Glutamatergic neuron (in vitro differentiated cells): ENCODE data around the gene FSTL4. TPM values are rescaled to one million over a fixed set of nuclear protein-coding genes. Genes with fewer than 3 reads are reported as not detected.

ENCODE experiments used
- DNase-seq: peaks from one replicate; pipeline ENCODE4 v3.0.0; 2022
- H3K27ac Mint-ChIP-seq: one replicate; pipeline ENCODE4 v1.8.0; 2020; ENCODE audit warnings: mild to moderate bottlenecking, mixed read lengths, inconsistent platforms; ENCODE audit not compliant: unreplicated experiment
- H3K27me3 Mint-ChIP-seq: one replicate; pipeline ENCODE4 v1.8.0; 2020; ENCODE audit warnings: mild to moderate bottlenecking, moderate library complexity, mixed read lengths, inconsistent platforms; ENCODE audit not compliant: unreplicated experiment
- H3K36me3 Mint-ChIP-seq: one replicate; pipeline ENCODE4 v1.8.0; 2020; ENCODE audit warnings: mild to moderate bottlenecking, mixed read lengths, inconsistent platforms; ENCODE audit not compliant: unreplicated experiment
- H3K4me1 Mint-ChIP-seq: one replicate; pipeline ENCODE4 v1.8.0; 2020; ENCODE audit warnings: mild to moderate bottlenecking, low read depth, mixed read lengths, inconsistent platforms; ENCODE audit not compliant: unreplicated experiment
- H3K4me3 Mint-ChIP-seq: one replicate; pipeline ENCODE4 v1.8.0; 2020; ENCODE audit warnings: mild to moderate bottlenecking, mixed read lengths, inconsistent platforms; ENCODE audit not compliant: unreplicated experiment
- H3K9me3 Mint-ChIP-seq: one replicate; pipeline ENCODE4 v1.8.0; 2020; ENCODE audit warnings: mild to moderate bottlenecking, moderate library complexity, mixed read lengths, inconsistent platforms; ENCODE audit not compliant: unreplicated experiment
- CTCF ChIP-seq: fragments of 200-600 bp; sonication (generic); IDR thresholded peaks from one replicate; pipeline ENCODE4 v1.5.0; 2021; ENCODE audit not compliant: partially characterized antibody, unreplicated experiment
- total RNA-seq: library from RNA; stranded (reverse); fragmentation: NEBNext Ultra II Directional; extraction: Animal tissue kit (Norgen Biotek cat#: 25700); gene quantifications from one replicate; pipeline ENCODE4 v1.2.1, GENCODE V29; 2021; ENCODE audit not compliant: unreplicated experiment

The FSTL4 gene
- total RNA-seq, 1 donor from 2014 or later: 29.0 TPM

DNA sequence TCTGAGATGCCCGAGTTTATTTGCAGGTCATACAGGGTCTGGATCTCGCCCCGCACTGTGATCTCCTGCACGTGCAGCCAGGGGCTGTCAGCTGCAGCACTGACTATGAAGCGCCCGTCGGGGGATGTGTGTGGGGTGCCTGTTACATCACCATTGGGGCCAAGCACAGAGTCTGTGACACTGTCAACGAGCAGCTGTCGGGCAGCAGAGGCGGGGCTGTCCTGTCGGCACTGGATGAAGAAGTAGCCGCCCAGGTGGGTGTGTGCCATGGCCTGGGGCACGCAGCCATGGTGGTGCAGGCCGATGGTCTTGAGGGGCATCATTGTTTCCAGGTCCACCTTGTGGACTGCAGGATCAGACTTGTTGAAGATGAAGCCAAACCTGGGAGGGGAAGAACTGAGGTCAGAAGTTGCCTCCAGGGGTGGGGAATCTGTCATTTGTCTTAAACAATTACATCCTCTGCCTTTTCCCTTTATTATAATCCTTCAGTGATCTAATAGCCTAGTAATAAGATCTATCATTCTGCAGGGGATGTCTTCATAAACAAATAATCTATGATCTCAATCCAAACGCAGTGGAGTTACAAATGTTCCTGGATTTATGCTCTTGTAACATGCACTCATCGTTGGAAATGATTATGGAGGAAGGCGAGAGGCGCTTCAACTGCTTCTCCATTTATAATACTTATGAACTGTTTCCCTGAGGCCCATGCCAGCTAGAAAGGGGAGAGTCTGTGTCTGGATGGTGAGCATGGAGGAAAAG, 412.7 kb downstream of the FSTL4 start:
- Mint-ChIP-seq H3K4me3 (no peak overlapping the region), H3K9me3 (no peaks in the 10 kb centered on the region), H3K27me3 (peaks cover 1% of the 10 kb centered on the region), H3K36me3 (peaks cover 13% of the 10 kb centered on the region), H3K27ac (no peak overlapping the region), H3K4me1 (peaks cover 1% of the 10 kb centered on the region)
- no peak for TF ChIP-seq CTCF
- DNase-seq: no peak

DNA sequence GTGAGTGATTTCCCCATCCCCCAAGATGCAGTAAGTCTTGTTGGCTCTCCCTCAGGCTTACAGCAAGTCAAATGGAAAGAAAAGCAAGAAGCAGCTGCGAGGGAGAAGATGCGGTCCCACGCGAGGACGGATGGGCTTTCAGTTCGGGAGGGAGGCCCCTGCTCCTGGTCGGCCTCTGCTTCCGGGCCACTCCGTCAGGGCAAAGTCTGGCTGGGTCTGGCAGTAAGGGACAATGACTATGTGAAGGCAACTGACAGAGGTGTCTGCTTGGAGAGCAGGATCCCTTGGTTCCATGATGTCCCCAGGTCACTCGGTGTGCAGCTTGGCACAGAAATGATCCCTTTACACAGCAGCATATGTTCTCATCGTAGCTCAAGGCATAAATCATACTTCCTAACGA, 413.8 kb downstream of the FSTL4 start:
- no peak for DNase-seq
- Mint-ChIP-seq H3K27ac (no peak overlapping the region), H3K36me3 (peaks cover 13% of the 10 kb centered on the region), H3K4me1 (peaks cover 1% of the 10 kb centered on the region), H3K9me3 (no peaks in the 10 kb centered on the region), H3K4me3 (no peak overlapping the region), H3K27me3 (peaks cover 1% of the 10 kb centered on the region)
- no peak for TF ChIP-seq CTCF

GRCh38 chr5:133196441-133197085, 415.8 kb downstream of the FSTL4 start:
- Mint-ChIP-seq H3K36me3 (peaks cover 5% of the 10 kb centered on the region), H3K27ac (no peak overlapping the region), H3K9me3 (no peaks in the 10 kb centered on the region), H3K27me3 (no peaks in the 10 kb centered on the region), H3K4me3 (no peak overlapping the region), H3K4me1 (peaks cover 1% of the 10 kb centered on the region)
- no peak for DNase-seq
- TF ChIP-seq CTCF: no peak

- no peaks in the 10 kb centered on the region for H3K9me3 Mint-ChIP-seq
- no peaks in the 10 kb centered on the region for H3K36me3 Mint-ChIP-seq
Observed at GRCh38 chr5:133195250-133195649, 417.1 kb downstream of the FSTL4 start.

More at GRCh38 chr5:133195250-133195649, 417.1 kb downstream of the FSTL4 start:
- H3K27me3 Mint-ChIP-seq: no peaks in the 10 kb centered on the region
- no peak for DNase-seq
- H3K27ac Mint-ChIP-seq: no peak overlapping the region
- peaks cover 6% of the 10 kb centered on the region for H3K4me1 Mint-ChIP-seq
- no peak overlapping the region for H3K4me3 Mint-ChIP-seq
- no peak for TF ChIP-seq CTCF
